SK-N-SH treated with all-trans-retinoic acid at 6 μM for 48 hours (cell line): ENCODE measurements around the gene CORO1C.
"Not testable (repeated sequence)": the region's sequence is repeated elsewhere in the genome, so short reads cannot be mapped to it uniquely, and the experiment has no call there.

ENCODE experiments used
- OSR1 ChIP-seq: fragments of 250-450 bp; sonication (Bioruptor Pico); IDR thresholded peaks from 2 replicates; pipeline ENCODE4 v1.8.0; 2022; ENCODE audit warnings: moderate library complexity, mild to moderate bottlenecking, inconsistent platforms
- TCF4 ChIP-seq: fragments of 250-450 bp; sonication (Bioruptor Pico); IDR thresholded peaks from 2 replicates; pipeline ENCODE4 v1.8.0; 2021; ENCODE audit warnings: mild to moderate bottlenecking, moderate library complexity, borderline replicate concordance
- TOX ChIP-seq: fragments of 250-450 bp; sonication (Bioruptor Pico); IDR thresholded peaks from 2 replicates; pipeline ENCODE4 v1.8.0; 2021; ENCODE audit warnings: mild to moderate bottlenecking, moderate library complexity, borderline replicate concordance
- ZFP3 ChIP-seq: fragments of 250-450 bp; sonication (Bioruptor Pico); IDR thresholded peaks from 2 replicates; pipeline ENCODE4 v1.5.0; 2020; ENCODE audit warnings: mild to moderate bottlenecking, moderate library complexity
- ZFP30 ChIP-seq: fragments of 450-650 bp; formaldehyde crosslinking; IDR thresholded peaks from 2 replicates; pipeline ENCODE4 v1.5.0; 2022; ENCODE audit warnings: mild to moderate bottlenecking, moderate library complexity
- ZNF8 ChIP-seq: fragments of 450-650 bp; formaldehyde crosslinking; IDR thresholded peaks from 2 replicates; pipeline ENCODE4 v1.5.0; 2020; ENCODE audit warnings: mild to moderate bottlenecking, moderate library complexity
- TF ChIP-seq, protein P1 (sequence below): fragments of 250-450 bp; sonication (Bioruptor Pico); IDR thresholded peaks from 2 replicates; pipeline ENCODE4 v1.8.0; 2020; ENCODE audit warnings: mild to moderate bottlenecking, moderate library complexity, borderline replicate concordance
- TF ChIP-seq, protein P2 (sequence below): fragments of 250-450 bp; sonication (Bioruptor Pico); IDR thresholded peaks from 2 replicates; pipeline ENCODE4 v1.8.0; 2021; ENCODE audit warnings: low read depth, mild to moderate bottlenecking, moderate library complexity, borderline replicate concordance

DNA sequence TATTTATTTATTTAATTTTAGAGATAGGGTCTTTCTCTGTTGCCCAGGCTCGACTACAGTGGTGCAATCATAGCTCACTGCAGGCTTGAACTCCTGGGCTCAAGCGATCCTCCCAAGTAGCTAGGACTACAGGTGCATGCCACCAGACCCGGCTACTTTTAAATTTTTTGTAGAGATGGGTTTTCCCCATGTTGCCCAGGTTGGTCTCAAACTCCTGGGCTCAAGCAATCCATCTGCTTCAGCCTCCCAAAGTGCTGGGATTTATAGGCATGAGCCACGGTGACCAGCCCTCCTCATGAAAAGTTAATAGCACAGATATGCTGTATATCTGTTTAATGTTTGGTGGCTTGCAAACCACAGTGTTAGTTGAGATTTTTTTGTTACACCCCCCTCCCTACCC, 100.1 kb downstream of the CORO1C start:
- not testable (repeated sequence) for TF ChIP-seq OSR1, ZFP30, ZFP3, ZNF8, TOX, TCF4 (CRISPR knock-in tag)
- TF ChIP-seq, protein P1, sequence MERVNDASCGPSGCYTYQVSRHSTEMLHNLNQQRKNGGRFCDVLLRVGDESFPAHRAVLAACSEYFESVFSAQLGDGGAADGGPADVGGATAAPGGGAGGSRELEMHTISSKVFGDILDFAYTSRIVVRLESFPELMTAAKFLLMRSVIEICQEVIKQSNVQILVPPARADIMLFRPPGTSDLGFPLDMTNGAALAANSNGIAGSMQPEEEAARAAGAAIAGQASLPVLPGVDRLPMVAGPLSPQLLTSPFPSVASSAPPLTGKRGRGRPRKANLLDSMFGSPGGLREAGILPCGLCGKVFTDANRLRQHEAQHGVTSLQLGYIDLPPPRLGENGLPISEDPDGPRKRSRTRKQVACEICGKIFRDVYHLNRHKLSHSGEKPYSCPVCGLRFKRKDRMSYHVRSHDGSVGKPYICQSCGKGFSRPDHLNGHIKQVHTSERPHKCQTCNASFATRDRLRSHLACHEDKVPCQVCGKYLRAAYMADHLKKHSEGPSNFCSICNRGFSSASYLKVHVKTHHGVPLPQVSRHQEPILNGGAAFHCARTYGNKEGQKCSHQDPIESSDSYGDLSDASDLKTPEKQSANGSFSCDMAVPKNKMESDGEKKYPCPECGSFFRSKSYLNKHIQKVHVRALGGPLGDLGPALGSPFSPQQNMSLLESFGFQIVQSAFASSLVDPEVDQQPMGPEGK (CRISPR knock-in tag) = not testable (repeated sequence)
- TF ChIP-seq, protein P2, sequence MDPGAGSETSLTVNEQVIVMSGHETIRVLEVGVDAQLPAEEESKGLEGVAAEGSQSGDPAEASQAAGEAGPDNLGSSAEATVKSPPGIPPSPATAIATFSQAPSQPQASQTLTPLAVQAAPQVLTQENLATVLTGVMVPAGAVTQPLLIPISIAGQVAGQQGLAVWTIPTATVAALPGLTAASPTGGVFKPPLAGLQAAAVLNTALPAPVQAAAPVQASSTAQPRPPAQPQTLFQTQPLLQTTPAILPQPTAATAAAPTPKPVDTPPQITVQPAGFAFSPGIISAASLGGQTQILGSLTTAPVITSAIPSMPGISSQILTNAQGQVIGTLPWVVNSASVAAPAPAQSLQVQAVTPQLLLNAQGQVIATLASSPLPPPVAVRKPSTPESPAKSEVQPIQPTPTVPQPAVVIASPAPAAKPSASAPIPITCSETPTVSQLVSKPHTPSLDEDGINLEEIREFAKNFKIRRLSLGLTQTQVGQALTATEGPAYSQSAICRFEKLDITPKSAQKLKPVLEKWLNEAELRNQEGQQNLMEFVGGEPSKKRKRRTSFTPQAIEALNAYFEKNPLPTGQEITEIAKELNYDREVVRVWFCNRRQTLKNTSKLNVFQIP (CRISPR knock-in tag) = not testable (repeated sequence)
